Suprapubic skin (tissue), 3 donors: Measurements from ENCODE around the gene MAGI3.

Experiments
- CTCF ChIP-seq, 2 donors: fragments of 200-600 bp in 1 of 2; fragments of 450-650 bp in 1 of 2; sonication (generic) in 1 of 2; IDR thresholded peaks; one replicate each; pipeline ENCODE4 v1.5.1; 2016 to 2019; ENCODE audit warnings: antibody characterized with exemption in 2 of 2, mild to moderate bottlenecking in 1 of 2, moderate library complexity in 1 of 2
- POLR2A ChIP-seq, 2 donors: fragments of 450-650 bp; IDR thresholded peaks; one replicate each; pipeline ENCODE4 v1.6.1; 2017; ENCODE audit warnings: antibody characterized with exemption in 2 of 2, mild to moderate bottlenecking in 2 of 2, moderate library complexity in 2 of 2

DNA sequence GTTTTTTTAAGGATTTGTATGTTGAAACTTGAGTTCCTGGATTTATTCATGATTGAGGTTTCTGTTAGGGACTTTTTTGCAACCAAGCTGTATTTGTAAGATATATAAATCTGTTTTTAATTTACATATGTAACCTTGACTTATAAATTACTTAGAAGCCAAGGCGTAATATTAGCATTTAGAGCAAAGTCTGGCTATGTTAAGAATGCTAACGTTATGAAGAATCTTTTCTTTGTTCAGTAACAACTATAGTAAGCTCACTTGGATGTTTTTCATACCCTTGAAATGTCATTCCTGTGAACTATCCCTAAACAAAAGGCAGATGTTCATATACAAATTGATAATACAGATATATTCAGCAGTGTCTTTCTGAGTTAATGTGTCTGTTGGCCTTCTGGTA is 155.3 kb downstream of the MAGI3 start:
- TF ChIP-seq CTCF (IDR thresholded peaks at IDR 0.05) (no peak), POLR2A (IDR thresholded peaks at IDR 0.05) (no peak)
